HG02588 (cell line): Measurements from ENCODE around the gene CXorf66.
"Not testable (repeated sequence)": the region's sequence is repeated elsewhere in the genome, so short reads cannot be mapped to it uniquely, and the experiment has no call there.

Experiments used
- ATAC-seq: cut with Tn5 transposase; IDR thresholded peaks from one replicate; pipeline ENCODE4 v1.9.1; 2021; ENCODE audit warnings: mild to moderate bottlenecking, moderate library complexity; ENCODE audit not compliant: unreplicated experiment

The CXorf66 gene, protein sequence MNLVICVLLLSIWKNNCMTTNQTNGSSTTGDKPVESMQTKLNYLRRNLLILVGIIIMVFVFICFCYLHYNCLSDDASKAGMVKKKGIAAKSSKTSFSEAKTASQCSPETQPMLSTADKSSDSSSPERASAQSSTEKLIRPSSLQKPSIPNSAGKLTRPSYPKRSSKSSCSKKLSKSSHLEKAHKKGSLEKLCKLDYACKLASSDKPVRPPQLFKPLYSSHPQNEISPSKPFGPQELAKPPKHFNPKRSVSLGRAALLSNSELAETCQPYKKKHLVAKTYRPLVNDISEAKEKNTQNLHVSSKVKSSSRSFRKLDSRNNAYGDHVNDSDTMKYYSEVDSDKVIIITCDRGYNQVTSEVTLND

DNA sequence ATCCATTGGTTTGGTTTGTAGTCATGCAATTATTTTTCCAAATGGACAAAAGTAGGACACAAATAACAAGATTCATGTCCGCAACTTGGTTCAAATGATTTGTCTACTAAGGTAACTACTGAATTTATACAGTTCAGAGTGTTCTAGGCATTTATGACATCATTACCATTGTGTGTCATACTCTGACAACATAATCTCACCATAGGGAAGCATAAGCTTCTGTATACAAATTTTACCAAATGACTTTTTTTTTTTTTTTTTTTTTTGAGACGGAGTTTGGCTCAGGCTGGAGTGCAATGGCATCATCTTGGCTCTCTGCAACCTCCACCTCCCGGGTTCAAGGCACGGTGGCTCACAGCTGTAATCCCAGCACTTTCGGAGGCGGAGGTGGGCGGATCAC lies at the start of gene CXorf66:
TSS of gene CXorf66 (minus strand) at position 101 of the 400 bp plus-strand sequence. CDS start at position 76, 25 bp downstream.
- ATAC-seq = no peak

DNA sequence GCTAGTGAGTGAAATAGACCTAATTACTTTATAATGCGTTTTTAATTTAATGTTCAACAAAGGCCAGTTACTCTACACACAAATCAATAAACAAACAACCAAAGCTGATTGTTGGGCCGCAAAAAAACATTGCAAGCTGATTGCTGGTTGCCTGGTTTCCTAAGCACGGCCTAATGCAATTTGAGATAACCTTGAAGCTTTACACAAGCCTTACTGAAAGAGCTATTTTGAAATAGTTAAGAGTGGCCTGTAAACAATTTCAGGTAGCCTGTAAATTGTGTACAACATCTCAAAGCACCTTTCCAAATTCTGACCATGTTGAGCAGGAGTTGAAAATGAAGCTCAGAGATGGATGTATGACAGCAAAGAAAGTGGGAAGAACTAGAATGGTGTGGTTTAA lies 17.5 kb upstream of the CXorf66 start:
- ATAC-seq = no peak

GRCh38 chrX:139974471-139974870 lies 9.2 kb upstream of the CXorf66 start:
- ATAC-seq = no peak

DNA sequence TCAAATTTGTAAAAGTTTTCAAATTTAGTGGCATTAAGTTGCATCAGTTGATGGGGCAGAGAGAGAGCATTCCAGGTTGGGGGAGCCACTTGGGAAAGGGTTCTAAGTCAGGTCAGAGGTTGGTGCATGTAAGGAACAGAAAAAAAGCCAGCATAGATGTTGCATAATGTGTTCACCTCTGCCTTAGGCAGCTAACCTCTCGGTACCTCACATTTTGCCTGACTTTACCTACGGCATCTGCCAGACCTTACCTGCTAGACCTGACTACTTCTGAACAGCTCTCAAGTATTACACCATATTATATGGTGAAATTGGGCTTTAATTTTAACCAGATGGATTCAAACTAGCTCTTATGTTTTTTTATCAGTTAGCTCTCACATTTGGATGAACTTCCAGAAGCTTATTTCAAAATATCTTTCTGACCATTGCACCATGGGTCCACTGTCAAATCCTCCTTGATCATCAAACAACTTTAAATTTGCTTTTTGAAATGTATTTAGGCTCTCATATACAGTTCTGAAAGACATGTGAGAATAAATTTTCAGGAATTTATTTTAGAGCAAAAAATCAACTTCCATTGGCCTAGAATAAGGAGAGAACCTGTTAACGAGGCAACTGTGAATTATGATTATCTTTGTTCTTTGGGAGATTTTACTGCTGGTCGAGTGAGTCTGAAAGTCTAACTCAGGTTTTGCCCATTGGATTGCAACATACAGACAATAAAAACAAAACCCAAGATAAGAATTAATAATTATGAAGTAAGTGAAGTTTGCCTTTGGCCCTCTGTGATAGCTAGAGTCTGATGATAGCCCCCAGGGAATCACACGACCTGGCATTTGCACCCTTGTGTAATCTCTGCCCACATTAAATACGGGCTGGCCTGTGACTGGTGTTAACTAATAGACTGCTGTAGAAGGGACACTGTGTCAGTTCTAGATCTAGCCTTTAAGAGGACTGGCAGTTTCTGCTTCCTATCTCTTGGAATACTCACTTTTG lies 7.6 kb upstream of the CXorf66 start:
- no peak for ATAC-seq

- no peak for ATAC-seq
Measured at GRCh38 chrX:139972113-139972512, 6.8 kb upstream of the CXorf66 start.

- ATAC-seq = no peak
Measured at GRCh38 chrX:139971394-139971749, 6.1 kb upstream of the CXorf66 start.

GRCh38 chrX:139969286-139969685 lies 4.0 kb upstream of the CXorf66 start:
- ATAC-seq = no peak

GRCh38 chrX:139967750-139968149 lies 2.4 kb upstream of the CXorf66 start:
- ATAC-seq = no peak

DNA sequence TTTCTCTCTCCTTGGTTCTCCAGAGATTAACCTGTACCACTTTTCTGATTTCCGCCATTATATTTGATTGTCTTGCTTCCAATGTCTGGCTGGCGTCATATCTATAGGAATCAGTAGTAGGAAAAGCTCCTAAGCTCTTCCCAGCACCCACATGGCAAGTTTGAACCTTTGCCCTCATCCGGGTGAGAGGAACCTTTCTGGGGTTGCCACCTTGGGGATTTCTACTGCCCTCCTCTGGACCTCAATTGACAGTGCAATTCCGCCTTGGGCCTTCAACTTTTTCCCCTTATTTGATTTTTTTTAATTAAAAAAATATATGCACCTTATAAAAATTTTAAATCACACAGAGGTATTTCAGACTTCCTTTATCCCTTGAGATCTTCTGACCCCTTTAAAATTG lies 2.0 kb upstream of the CXorf66 start:
- no peak for ATAC-seq

DNA sequence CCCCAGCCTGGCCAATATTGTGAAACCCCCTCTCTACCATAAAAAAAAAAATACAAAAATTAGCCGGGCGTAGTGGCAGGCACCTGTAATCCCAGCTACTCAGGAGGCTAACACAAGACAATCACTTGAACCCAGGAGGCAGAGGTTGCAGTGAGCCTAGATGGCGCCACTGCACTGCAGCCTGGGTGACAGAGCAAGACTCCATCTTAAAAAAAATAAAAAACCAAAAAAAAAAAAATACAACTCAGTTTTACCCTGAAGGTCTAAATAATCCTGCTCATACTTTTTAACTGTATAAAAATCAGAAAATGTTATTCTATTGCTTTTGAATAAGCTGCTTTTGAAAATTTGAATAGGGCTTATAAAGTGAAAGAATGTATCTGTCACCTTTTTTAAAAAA lies 838 bp upstream of the CXorf66 start:
- not testable (repeated sequence) for ATAC-seq

GRCh38 chrX:139961091-139961490 lies 4.2 kb downstream of the CXorf66 start:
- ATAC-seq = not testable (repeated sequence)

DNA sequence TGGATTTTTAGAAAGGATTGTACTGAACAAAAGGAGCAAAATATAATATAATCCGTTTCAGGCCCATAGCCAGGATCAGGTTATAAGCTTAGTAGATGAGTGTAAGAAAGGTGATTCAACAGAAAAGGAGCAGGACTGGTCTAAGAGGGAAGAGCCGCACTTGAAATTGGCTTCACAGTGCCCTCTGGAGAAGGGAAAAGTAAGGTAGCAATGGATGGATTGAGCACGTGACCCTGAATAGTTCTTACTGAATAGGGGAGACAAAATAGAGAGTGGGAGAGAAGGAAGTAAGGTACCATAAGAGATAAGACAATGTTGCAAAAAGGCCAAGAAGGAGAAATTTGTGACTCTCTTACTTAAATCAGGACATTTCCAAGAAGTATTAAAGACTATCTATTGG lies 15.6 kb downstream of the CXorf66 start:
- ATAC-seq = no peak

DNA sequence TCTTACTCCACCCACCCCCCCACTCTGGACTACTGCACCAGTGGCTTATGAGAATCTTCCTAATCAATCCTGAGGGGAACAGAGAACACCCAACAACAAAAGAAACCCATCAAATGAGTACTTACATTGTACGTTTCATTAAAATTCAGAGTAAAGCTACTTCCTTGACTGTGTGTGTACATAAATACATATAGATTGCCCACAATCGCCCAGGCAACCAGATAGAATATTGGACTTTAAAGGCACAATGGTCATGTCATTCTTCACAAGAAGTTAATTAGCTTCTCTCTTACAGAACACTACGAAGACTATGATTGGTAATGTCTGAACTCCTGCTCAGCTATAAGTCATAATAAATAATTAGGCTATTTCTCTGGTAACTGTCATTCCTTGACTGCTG lies 20.2 kb downstream of the CXorf66 start:
- no peak for ATAC-seq

DNA sequence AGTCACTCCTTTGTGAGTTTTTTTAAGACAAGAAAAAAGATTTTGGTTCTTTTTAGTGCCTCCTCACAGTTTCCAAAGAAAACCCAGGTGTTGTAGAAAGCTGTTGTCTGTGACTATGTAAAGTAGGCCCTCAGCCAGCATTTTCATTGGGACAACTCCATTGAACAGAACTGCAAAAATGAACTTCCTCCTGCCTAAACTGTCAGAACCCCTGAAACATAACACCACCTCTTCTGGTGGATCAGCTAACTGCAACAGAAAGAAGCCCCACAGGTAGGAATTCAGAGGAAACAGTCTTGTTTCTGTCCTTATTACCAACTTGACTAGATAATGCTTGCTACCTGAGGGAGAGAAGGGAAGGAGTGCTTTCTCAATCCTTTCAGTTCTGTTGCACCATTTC lies 29.1 kb downstream of the CXorf66 start:
- no peak for ATAC-seq

- no peak for ATAC-seq
Measured at GRCh38 chrX:139933904-139934303, 31.4 kb downstream of the CXorf66 start.

DNA sequence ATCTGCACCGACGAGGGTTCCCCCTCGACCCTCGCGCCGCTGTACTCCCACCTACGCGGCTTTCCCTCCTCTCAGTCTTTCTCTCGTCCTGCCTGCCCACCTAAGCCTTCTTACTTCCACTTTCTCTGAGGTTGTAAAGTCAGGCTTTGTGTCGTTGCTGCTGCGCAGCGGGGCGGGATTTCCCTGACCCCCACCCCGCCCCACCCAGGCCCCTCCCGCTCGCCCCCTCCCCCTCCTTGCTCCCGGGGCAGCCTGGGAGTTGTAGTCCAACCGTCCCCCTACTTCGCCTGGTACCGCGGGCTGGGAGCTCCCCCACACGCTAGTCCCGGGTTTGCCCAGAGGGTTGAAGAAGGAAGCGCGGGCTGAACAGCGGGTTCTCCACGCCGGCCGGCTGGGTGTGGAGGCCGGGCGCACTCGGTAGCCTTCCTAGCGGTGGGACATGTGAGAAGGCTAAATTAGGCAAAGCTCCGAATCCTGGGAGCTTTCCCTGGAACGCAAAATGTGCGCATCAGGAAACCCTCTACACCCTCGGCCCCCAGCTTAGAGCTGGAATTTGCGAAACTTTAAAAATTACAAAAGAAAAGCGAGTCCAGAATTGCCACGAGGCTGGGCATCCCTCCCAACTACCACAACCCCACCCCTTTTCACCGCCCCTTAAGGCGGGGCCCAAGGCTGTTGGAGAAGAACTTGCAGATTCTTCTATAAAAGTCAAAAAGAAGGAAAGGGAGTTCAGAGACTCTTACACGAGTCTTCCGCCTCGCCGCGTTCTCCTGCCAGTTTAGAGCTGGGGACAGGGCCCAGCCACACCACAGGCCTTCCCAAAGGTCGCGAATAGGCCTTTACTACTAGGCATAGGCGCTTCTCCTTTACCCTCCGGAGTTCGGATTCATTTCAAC lies 32.2 kb downstream of the CXorf66 start, which contains the start of gene ATP11C:
TSS of gene ATP11C (minus strand) at position 153 of the 896 bp plus-strand sequence. CDS start 1,011 bp downstream, outside the sequence.
- ATAC-seq = peak; percentile 81

- ATAC-seq = peak; percentile 39
Measured at GRCh38 chrX:139932073-139932900, 33.0 kb downstream of the CXorf66 start.

- no peak for ATAC-seq
Measured at GRCh38 chrX:139931646-139932072, 33.7 kb downstream of the CXorf66 start.

DNA sequence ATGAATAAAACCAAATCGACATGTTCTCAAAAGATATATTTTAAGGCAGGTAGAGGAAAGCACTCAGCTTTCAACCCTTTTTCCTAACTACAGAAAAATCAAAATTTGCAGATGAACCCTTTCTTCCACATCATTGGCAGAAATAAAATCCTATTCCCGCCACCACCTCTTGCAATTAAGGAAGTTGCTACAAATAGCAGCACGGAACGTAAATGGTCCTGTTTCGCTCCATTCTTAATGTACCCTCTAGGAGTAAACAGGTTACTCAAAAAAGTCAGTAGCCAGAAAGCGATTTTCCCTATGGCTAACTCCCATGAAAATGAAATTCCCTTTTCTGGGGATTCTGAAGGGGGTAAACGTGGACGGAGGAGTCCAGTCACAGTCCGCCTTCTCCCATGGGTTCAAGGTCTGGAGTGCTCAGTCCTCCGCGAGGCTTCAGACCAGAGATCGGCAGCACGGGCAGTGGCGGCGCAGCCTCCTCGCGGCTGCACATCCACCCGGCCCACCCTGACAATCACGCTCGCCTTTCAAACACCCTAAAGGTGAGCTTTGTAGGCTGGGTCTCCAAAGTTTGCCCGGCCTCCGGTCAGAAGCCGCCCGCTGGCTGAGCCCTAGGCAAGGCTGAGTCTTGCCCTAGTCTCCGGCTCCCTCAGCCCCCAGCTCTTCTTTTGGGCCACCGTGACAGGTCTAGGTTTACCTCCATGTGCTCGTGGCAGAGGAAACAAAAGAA lies 34.2 kb downstream of the CXorf66 start:
- ATAC-seq = no peak
